ENCODE measurements around the gene ETFB.

DNA sequence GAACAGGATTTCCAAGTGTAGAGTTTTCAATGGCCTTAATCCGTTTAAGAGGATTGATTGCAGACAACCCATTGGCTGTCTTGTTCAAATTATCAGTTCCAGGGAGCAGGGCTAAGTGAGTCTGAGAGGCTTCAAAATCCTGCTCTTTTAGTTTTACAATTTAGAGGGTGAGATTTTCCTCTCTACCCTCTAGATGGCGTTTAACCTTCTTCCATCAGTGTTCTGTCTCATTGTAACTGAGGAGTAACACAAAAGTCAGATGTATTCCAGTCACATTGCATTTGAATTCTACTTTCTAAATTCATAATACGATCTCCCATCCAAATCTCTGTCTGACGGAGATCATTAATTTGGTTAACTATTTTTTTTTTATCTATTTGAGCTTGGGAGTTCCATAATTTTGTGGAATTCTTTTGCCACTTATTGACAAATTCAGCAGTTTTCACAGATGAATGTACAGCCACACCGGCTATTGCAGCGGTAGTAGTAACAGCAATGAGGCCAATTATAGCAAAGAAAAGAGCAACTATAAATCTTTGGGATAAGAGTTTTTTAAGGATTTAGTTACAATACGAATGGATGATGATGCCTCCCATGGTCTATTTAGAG, 32.0 kb upstream of the ETFB start:
- TF ChIP-seq, protein P1, sequence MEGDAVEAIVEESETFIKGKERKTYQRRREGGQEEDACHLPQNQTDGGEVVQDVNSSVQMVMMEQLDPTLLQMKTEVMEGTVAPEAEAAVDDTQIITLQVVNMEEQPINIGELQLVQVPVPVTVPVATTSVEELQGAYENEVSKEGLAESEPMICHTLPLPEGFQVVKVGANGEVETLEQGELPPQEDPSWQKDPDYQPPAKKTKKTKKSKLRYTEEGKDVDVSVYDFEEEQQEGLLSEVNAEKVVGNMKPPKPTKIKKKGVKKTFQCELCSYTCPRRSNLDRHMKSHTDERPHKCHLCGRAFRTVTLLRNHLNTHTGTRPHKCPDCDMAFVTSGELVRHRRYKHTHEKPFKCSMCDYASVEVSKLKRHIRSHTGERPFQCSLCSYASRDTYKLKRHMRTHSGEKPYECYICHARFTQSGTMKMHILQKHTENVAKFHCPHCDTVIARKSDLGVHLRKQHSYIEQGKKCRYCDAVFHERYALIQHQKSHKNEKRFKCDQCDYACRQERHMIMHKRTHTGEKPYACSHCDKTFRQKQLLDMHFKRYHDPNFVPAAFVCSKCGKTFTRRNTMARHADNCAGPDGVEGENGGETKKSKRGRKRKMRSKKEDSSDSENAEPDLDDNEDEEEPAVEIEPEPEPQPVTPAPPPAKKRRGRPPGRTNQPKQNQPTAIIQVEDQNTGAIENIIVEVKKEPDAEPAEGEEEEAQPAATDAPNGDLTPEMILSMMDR (IDR thresholded peaks at IDR 0.05; ENCODE audit: low read depth, low read length), result peak; percentile 68
- TF ChIP-seq MYC (IDR thresholded peaks at IDR 0.05; ENCODE audit: low read depth, low read length) (no peak), POLR2A (IDR thresholded peaks at IDR 0.05; ENCODE audit: extremely low read depth, insufficient read length) (no peak)
- TF ChIP-seq, protein P2, sequence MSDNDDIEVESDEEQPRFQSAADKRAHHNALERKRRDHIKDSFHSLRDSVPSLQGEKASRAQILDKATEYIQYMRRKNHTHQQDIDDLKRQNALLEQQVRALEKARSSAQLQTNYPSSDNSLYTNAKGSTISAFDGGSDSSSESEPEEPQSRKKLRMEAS (IDR thresholded peaks at IDR 0.05; ENCODE audit: low read depth, low read length), result no peak
